ENCODE results near the gene CERS6.
"Not testable (repeated sequence)": the region's sequence is repeated elsewhere in the genome, so short reads cannot be mapped to it uniquely, and the experiment has no call there.

The CERS6 gene

DNA sequence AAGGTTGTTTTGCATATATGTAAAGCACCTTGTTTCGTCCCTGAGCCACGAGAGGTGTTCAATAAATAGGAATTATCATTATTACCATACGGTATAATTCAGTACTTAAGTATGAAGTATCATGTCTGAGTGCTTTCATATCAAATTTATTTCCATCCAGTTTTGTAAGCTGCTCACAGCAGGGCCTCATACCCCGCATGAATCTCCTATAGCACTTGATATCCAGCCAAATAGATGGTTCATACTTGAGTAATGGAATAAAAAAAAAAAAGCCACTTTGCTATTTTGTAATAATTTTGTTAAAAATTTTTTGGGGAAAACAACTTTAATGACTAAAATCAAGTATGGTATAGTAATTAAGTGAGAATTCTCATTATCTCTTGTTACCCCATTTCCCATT lies 185.6 kb downstream of the CERS6 start:
- no peak for DNase-seq (ENCODE audit: low spot score)

DNA sequence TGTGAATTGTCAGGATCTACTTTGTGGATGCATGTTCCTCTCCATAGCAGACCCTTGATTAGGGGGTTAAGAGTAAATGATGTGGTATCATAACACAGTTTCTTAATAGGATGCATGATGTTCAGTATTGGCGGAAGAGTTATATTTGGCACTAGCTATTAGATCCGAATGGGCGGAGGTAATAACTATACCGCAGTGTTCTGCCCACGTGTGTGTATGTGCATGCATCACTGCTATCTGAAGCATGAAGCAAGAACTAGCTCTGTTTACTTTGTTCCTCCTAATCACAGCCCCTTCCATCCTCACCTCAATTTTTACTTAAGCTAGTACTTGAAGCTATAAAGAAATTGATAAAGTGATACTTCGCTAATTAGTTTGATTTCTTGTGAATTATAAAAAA lies 186.8 kb downstream of the CERS6 start:
- DNase-seq (ENCODE audit: low spot score): no peak

DNA sequence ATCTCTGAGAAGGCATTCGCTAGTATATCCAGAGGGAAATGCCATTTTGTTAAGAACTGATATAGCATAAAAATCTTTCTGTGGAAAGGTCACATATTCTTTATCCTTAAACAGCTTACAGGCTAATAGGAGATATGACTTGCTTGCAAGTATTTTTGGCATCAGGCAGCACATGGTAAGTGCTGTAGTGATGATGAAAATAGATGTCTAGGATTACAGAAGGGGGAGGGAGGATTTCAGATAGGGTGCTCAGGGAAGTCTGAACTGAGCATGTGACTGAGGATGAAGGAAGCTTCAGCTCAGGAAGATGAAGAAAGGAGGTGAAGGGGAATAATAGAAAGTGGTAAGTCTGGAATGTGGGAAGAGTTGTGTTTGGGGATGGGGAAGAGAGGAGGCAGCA lies 187.9 kb downstream of the CERS6 start:
- DNase-seq (ENCODE audit: low spot score): no peak

DNA sequence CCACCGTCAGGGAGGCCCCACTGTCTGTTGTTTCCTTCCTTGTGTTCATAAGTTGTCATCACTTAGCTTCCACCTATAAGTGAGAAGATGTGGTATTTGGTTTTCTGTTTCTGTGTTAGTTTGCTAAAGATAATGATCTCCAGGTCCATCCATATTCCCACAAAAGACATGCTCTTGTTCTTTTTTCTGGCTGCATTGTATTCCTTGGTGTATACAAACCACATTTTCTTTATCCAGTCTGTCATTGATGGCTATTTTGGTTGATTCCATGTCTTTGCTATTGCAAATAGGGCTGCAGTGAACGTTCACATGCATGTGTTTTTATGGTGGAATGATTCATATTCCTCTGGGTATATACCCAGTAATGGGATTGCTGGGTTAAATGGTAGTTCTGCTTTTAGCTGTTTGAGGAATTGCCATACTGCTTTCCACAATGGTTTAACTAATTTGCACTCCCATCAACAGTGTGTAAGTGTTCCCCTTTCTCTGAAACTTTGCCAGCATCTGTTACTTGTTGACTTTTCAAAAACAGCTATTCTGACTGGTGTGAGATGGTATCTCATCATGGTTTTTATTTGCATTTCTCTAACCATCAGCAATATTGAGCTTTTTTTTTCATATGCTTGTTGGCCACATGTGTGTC lies 189.7 kb downstream of the CERS6 start:
- no peak for DNase-seq (ENCODE audit: low spot score)

DNA sequence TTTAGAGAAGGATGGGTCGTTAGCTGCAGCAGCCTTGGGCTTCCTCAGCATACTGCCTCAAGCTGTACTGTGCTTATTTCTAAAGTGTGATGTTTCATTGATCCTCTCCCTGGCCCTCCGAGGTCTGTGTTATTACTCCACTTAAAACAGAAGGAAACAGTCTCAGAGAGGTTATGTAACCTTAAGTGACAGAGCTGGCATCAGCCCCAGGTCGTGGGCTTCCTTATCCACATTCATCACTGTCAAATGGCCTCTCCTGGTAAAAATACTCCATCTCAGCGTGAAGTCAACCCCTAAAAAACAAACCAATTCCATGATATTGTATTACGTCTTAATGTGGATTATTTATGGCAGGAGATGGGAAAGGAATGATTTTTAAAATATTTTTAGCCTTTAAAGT lies 193.0 kb downstream of the CERS6 start:
- no peak for DNase-seq (ENCODE audit: low spot score)

DNA sequence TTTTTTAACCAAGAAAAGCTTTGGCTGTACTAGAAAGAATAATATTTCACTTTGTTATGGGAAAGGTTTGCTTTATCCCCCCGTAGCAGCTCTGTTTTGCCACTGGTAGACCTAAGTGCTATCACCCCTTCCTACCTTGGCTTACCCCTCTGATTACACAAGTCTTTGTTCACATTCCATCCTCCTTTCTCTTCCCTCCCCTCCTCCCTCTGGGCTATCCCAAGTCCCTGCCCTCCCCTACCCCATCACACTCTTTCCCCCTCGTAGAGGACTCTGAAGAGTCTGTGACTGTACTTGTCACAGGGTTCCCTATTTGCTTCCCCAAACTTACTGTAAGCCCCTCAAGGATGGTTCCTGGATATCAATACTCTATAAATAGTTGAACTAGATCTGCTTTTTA lies 193.5 kb downstream of the CERS6 start:
- DNase-seq (ENCODE audit: low spot score): peak; percentile 36

DNA sequence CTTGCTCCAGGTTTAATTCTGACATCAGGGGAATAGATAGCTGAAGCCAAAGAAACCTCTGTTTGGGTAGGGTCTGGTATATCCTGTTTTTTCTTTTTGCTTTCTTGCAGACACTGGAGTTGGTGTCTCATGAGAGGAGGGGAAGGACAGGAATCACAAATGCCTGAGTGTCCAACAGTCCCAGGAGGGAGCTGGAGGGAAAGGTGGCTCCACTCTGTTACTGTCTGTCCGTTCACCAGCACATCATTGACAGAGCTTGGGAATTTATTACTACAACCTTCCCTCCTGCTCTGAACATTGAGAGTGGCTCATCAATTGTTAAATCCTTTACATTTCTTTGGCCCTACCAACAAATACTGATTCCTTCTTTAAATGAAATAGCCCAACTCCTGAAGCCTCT lies 194.1 kb downstream of the CERS6 start:
- DNase-seq (ENCODE audit: low spot score): no peak

DNA sequence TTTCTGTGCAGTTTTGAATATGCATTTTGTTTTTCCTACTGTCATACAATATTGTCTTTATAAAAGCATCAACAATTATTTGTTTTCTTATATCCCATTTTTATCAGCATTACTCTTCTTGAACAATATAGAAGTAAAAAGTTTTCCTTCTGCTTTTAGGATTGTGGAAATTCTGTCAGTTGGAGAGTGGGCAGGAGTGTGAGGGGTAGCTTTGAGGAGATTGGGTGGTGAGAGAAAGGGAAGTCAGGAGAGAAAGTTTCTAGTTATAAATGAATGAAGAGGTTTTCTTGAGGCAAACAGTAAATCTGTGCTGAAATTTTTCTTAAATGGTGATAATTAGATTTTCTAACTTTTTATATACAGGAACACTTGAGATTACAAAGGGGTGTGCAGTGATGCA lies 194.7 kb downstream of the CERS6 start:
- no peak for DNase-seq (ENCODE audit: low spot score)

DNA sequence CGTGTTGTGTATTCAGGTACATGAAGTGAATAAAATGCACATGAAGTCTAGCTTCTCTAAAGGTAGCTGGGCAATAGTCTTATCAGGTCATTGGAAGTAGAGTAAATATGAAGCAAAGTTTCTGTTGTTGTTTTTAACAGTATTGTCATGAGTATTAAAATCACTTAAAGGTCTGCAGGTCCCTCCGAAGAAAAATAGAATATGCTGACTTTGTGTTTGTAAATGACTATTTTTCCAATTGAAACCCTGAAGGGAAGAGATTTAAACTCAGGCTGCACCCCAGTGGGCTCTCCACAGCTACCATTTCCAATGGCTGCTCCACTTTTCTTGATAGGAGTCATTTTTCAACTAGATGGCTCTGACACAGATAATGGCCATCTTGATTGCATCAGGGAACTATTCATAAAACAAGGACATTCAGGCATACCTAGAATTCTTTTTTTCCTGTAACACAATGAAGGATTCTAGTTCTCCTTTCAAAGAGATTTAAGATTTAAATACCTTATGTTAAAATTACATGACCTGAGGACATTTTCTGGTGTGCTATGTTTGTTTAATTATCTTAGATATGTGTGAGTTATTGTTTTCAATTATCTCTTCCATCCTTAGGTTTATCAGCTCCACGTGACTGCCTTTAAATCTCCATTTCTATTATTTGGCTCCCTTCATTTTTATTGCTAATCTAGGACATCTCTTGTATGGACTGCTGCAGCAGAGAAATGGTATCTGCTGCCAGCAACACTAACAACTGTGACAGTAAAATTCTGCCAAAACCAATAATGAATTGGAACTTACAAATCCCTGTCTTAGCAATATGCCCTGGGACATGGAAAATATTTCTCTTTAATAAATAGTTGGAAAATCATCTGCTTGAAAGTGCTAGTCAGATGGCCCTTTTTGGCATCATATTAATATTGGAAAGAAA lies 197.2 kb downstream of the CERS6 start:
- DNase-seq (ENCODE audit: low spot score): no peak

DNA sequence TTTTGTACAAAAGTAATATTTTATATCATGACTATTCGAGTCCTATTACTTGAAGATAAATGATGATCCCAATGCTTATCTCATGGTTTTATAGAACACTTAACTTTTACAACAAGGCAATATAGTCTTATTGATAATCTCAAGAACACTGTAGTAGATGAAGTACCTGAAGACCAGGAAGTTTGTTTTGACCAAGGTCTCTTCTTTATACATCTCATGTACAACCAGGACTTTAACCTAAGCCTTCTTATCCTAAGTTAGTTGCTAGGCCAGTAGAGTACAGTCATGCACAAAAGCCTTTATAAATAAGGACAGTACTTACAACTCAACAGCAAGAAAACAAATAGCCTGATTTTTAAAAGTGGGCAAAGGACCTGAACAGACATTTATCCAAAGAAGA lies 198.6 kb downstream of the CERS6 start:
- no peak for DNase-seq (ENCODE audit: low spot score)

DNA sequence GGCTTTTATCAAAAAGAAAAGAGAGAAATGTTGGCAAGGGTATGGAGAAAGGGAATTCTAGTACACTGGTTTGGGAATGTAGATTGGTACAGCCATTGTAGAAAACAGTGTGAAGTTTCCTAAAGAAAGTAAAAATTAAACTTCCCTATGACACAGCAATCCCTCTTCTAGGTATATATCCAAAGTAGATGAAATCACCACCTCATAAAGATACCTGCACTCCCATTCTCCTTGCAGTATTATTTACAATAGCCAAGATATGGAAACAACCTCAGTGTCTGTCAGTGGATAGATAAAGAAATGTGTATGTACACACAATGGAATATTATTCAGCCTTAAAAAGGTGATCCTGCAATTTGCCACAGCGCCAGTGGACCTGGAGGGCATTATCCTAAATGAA lies 199.1 kb downstream of the CERS6 start:
- no peak for DNase-seq (ENCODE audit: low spot score)

DNA sequence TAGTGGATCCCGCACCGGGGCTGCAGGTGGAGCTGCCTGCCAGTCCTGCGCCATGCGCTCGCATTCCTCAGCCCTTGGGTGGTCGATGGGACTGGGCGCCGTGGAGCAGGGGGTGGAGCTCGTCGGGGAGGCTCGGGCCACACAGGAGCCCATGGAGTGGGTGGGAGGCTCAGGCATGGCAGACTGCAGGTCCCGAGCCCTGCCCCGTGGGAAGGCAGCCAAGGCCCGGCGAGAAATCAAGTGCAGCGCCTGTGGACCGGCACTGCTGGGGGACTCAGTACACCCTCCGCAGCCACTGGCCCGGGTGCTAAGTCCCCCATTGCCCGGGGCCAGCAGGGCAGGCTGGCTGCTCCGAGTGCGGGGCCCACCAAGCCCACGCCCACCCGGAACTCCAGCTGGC lies 201.3 kb downstream of the CERS6 start:
- not testable (repeated sequence) for DNase-seq (ENCODE audit: low spot score)

DNA sequence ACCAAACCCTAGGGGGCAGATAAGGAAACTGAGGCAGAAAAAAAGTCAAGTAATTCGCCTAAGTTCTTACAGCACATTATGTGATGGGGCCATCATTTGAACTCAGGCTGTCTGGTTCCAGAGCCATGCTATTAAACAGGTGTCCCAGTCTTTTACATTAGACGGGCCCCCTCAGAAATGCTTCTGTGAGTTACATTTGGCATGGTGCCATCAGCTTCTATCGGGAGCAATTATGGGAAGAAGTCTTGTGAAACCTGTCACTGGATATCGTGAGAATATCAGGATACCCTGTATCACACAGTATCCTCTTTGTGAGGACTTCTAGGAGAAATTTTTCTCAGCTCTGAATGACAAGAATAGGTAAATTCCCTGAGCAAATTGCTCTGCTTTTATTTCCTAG lies 202.6 kb downstream of the CERS6 start:
- DNase-seq (ENCODE audit: low spot score): no peak

DNA sequence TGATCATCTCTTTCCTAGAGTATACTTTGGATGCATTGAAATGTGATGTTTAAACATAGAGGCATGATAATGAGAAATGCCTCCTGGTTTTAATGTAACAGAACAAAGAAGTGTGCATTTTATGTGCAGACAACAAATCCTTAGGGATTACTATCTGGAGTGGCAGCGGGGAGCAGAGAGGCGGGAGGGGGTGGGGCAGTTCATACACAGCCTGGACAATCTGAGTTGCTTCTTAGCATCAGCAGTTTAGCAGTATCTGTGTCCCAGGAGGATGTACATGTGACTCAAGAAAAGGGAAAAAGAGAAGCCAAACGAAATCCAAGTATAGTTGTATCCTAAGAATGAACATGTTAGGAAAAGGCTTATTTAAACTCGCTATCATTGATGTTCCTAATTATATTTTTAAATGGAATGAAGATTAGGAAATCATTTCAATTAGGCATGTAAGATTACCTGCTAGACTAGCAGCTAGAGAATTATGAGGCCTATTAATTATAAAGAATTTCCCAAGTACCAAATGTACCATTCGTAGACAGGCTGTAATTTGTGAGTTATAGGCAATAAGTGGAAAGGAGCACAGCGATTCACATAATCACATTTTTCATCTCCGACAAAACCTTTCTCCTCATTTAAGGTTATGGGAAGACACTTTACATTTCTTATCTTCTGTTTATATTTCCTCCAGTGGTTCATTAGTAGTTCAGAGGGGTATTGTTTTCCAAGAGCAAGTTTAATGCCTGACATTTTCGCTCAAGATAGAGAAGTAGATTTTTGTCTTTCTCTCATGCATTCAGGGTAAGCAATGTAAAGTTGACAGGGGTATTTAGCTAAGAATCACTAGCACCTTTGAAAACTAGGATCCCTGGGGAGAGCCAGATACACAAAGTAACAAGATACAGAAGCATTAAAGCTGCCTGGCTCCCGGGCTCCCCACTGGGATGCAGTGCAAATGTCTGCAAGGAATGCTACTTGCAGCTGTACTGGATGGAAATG lies 205.1 kb downstream of the CERS6 start:
- peak; percentile 46 for DNase-seq (ENCODE audit: low spot score)

DNA sequence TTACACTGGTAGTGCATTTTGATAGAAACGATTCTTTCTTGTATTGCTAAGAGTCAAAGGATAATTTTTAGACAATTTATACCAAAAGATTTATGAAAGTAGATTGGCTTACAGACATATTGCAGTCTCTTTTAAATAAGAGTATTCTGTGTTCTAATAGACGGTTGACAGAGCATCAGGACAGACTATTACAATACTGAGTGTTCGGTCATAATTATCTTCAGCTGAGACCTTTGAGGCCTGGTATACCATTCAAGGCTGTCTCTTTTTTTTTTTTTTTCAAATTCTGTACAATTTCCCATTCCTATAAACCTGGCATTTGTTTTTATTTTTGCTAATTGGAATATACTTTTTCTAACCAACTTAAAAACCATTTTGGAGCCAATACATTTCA lies 205.8 kb downstream of the CERS6 start:
- no peak for DNase-seq (ENCODE audit: low spot score)

DNA sequence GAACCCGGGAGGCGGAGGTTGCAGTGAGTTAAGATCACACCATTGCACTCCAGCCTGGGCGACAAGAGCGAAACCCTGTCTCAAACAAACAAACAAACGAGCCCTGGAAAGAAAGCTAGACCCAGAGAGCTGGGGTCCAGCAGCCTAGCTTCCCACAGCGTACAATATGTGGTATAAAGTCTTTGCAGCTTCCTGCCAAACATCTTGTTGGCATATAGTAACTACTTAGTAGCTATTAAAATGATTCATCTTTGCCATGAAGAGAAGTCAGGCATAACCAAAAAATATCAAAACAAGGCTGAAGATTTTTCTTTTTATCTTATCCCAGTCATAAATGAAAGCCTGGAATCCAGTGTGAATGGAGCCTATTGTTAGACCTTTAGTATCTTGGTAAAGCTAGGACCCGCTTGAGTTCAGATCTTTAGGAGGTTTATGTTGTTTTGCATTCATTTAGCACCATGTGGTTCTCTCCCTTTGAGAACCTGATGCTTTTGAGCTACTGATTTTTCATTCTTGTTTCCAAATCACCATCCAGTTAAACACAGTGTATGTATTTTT lies 206.7 kb downstream of the CERS6 start:
- no peak for DNase-seq (ENCODE audit: low spot score)

DNA sequence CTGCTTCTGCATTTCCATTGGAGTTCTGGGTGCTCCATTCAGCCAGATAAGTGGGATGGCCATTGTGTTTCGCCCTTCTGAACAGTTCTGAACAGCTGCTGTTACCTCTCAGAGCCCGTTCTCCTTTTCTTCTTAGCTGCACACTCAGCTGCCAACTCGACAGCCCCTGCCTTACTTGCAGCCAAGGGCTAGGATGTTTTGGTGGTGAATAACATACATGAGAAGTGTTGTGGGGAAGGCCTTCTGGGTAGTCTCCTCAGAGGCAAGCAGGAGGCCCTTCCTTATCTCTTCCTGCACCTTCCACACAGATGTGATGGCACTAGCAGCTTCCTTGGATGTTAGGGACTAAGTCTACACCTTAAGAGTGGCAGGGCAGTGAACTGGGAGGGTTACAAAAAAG lies 207.9 kb downstream of the CERS6 start:
- DNase-seq (ENCODE audit: low spot score): no peak

DNA sequence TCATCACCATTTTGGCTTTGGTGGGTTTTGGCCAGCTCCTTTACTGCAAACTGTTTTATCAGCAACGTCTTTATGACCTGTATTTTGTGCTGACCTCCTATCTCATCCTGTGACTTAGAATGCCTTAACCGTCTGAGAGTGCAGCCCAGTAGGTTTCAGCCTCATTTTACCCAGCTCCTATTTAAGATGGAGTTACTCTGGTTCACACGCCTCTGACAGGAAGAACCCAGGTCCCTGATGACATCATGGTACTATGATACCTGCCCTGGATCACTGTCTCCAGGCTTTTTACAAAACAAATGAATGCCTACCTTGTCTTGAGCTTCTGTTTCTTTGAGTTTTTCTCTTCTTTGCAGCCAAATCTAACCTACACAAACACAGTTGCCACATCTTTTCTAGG lies 208.6 kb downstream of the CERS6 start:
- not testable (repeated sequence) for DNase-seq (ENCODE audit: low spot score)

DNA sequence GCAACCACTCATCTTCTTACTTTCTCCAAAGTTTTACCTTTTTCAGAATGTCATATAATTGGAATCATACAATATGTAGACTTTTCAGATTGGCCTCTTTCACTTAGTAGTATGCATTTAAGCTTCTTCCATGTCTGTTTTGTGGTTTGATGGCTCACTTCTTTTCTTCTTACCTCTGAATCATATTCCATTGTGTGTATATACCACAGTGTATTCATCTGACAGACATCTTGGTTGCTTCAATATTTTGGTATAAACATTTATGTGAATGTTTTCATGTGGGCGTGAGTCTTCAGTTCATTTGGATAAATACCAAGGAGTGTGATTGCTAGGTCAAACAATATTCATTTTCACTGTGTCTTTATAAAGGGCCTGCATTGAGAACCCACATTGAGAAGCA lies 210.3 kb downstream of the CERS6 start:
- DNase-seq (ENCODE audit: low spot score): no peak

DNA sequence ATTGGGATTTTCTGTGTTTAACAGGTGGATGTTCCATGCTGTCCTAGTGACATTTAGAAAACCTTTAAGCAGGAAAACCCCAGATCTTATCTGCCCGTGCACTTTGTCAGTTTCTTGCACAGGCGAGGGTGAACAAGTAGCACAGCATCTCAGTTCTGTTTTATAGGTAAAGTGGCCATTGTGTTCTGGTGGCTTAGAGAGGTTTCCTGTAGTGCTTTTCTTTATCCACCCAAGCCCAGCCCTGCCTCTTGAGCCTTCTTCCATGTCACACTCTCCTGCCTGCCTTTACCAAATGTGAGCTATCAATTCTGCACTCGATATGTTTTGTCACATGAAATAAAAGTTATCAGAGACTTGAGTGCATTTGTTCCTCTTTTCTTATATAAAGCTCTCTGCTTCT lies 211.1 kb downstream of the CERS6 start:
- no peak for DNase-seq (ENCODE audit: low spot score)

DNA sequence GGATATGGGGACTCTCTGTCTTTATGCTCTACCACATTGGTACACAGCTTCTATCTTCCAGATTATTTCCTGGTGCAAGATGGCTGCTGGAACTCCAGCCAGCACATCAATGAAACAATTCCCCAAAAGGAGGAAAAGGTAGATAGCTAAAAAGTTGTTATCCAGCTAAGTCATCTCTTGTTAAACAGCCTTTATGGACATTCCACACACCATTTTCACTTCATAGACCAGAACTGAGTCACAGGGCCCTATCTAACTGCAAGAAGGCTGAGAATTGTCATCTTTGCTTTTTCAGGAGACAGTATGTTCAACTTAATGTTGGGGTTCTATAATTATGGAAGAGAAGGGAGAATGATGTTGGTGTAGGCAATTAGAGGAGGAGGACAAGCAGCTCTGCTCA lies 213.1 kb downstream of the CERS6 start:
- no peak for DNase-seq (ENCODE audit: low spot score)

DNA sequence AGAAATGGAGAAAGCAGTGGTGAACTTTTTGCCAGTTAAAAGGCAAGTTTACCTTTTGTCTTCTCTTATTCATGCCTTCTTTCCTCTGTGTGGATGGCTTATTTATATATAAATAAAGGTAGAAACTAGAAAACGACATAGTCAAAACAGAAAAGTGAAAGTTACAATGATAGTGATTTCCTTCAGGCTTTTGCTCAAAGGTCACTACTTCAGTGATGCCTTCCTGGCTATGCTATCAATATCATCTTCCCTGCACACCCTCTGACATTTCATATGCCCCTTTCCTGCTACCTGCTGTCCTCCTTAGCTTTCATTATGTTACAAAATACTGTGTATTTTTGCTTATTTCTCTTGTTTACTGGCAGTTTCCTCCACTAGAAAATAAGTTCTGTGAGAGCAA lies 214.4 kb downstream of the CERS6 start:
- no peak for DNase-seq (ENCODE audit: low spot score)

Measured in iPS-NIHi11 (cell line).